Adrenal gland (tissue), 12 donors: ENCODE measurements around the gene ZNF41. TPM values are rescaled to one million over a fixed set of nuclear protein-coding genes. Genes with fewer than 3 reads are reported as not detected.

Experiments
- DNase-seq, 7 donors: peaks; one replicate each; pipeline ENCODE4 v3.0.0-alpha.2; 2019 to 2020
- H3K27ac ChIP-seq, 5 donors: fragments of 200-600 bp; sonication (generic) in 4 of 5; 1 replicate in 3 of 5; 2 replicates in 2 of 5; pipeline versions ENCODE4 v1.5.1 to v1.8.0; 2016 to 2020; ENCODE audit warnings: mild to moderate bottlenecking in 1 of 5
- H3K27me3 ChIP-seq: fragments of 200-600 bp; 2 replicates; pipeline ENCODE4 v1.8.0; 2021
- H3K36me3 ChIP-seq, 2 donors: fragments of 200-600 bp; replicated peaks in 1 of 2; 1 replicate in 1 of 2; 2 replicates in 1 of 2; pipeline versions ENCODE4 v1.5.1 to v1.8.0; 2018 to 2022
- H3K4me1 ChIP-seq, 2 donors: fragments of 200-600 bp; replicated peaks in 1 of 2; 1 replicate in 1 of 2; 2 replicates in 1 of 2; pipeline versions ENCODE4 v1.5.1 to v1.8.0; 2018 to 2021
- H3K4me3 ChIP-seq, 4 donors: fragments of 200-600 bp; sonication (generic) in 3 of 4; one replicate each; pipeline ENCODE4 v1.5.1; 2016 to 2018
- H3K9me3 ChIP-seq, 3 donors: fragments of 200-600 bp; sonication (generic) in 1 of 3; replicated peaks in 1 of 3; 1 replicate in 2 of 3; 2 replicates in 1 of 3; pipeline versions ENCODE4 v1.5.1 to v1.8.0; 2016 to 2021
- CTCF ChIP-seq, 6 experiments: fragments of 450-650 bp in 4 of 6; fragments of 200-600 bp in 2 of 6; sonication (generic) in 1 of 6; IDR thresholded peaks; 1 replicate in 5 of 6; 2 replicates in 1 of 6; pipeline versions ENCODE4 v1.5.1 to v1.8.0; 2016 to 2021; ENCODE audit warnings: antibody characterized with exemption in 6 of 6, mild to moderate bottlenecking in 2 of 6, moderate library complexity in 1 of 6
- POLR2A ChIP-seq, 2 donors: fragments of 450-650 bp; IDR thresholded peaks; one replicate each; pipeline ENCODE4 v1.6.1; 2017; ENCODE audit warnings: antibody characterized with exemption in 2 of 2, mild to moderate bottlenecking in 2 of 2, moderate library complexity in 1 of 2
- WGBS, 4 donors: extraction: QIAGEN DNeasy Blood & Tissue Kit in 2 of 4; methylation state at CpG; one replicate each; pipeline versions ENCODE4 v1.1.5 to v1.1.7; 2013 to 2017; 5-methylcytosine and 5-hydroxymethylcytosine counted together
- intact Hi-C, 2 donors: fragments of 100-400 bp; cut with DNase I; formaldehyde crosslinking; loops; one replicate each; pipeline versions ENCODE4 v1.14.1 to v1.15.0; 2022 to 2023
- polyA plus RNA-seq, 3 donors: library from polyadenylated mRNA; stranded (reverse); fragments of 200-250 nt in 2 of 3; fragments of 350-450 nt in 1 of 3; fragmentation: Illumina TruSeq in 1 of 3; extraction: RNeasy Lipid Tissue Mini Kit (QIAGEN cat#74804) in 1 of 3; gene quantifications; one replicate each; pipeline ENCODE4 v1.2.3, GENCODE V29; 2013 to 2014
- total RNA-seq, 9 donors: library from RNA; depleted of rRNA in 4 of 9; stranded (reverse); fragments of >200 nt in 4 of 9; fragments of 120-200 nt in 1 of 9; fragmentation: NEBNext Ultra II Directional in 1 of 9; extraction: Animal tissue kit (Norgen Biotek cat#: 25700) in 1 of 9; gene quantifications; one replicate each; pipeline versions ENCODE4 v1.1.0 to v1.2.4, GENCODE V29; 2013 to 2023
- donor health status: healthy with polysubstance abuse.
- donor health status: Bipolar disorder and iron deficiency.
- donor health status: DM: yes; HTN: yes; CAD: no.
- donor health status: DM: no; HTN: no; CAD: no.
- donor health status: DM: no; HTN: no; CAD: no.
- donor health status: DM: yes; HTN: yes; CAD: no.

The ZNF41 gene
- total and polyA plus RNA-seq, 12 donors: 2.8 to 10.5 (median 7.6) TPM

GRCh38 chrX:47481160-47481559 is 1.9 kb downstream of the ZNF41 start:
- DNase-seq: no peak

GRCh38 chrX:47480576-47480975 is 2.4 kb downstream of the ZNF41 start:
- intact Hi-C loops: no loop called here
- Histone ChIP-seq H3K4me1 (peaks cover 0 to 16% of the 10 kb centered on the region in 2 donors), H3K4me3 (no peak overlapping the region), H3K9me3 (no peaks in the 10 kb centered on the region), H3K36me3 (no peaks in the 10 kb centered on the region), H3K27me3 (no peaks in the 10 kb centered on the region), H3K27ac (no peak overlapping the region)
- WGBS, 4 donors: 25 to 46% (median 39%) methylated on average over 2 of the region's 2 CpGs
- DNase-seq: no peak
- TF ChIP-seq CTCF (IDR thresholded peaks at IDR 0.05) (no peak), POLR2A (IDR thresholded peaks at IDR 0.05) (no peak)

More at GRCh38 chrX:47481160-47481559, 1.9 kb downstream of the ZNF41 start:
- TF ChIP-seq CTCF (IDR thresholded peaks at IDR 0.05) (no peak), POLR2A (IDR thresholded peaks at IDR 0.05) (no peak)
- peaks cover 0 to 16% of the 10 kb centered on the region in 2 donors for H3K4me1 ChIP-seq
- no peak overlapping the region for H3K27ac ChIP-seq
- intact Hi-C loops: no loop called here
- no peaks in the 10 kb centered on the region for H3K27me3 ChIP-seq
- WGBS, 4 donors: 79 to 95% (median 88%) methylated on average over 2 of the region's 2 CpGs
- H3K9me3 ChIP-seq: no peaks in the 10 kb centered on the region
- no peaks in the 10 kb centered on the region for H3K36me3 ChIP-seq
- no peak overlapping the region for H3K4me3 ChIP-seq

- H3K9me3 ChIP-seq: no peaks in the 10 kb centered on the region
- no peak for DNase-seq
- H3K4me1 ChIP-seq: peaks cover 0 to 9% of the 10 kb centered on the region in 2 donors
- H3K4me3 ChIP-seq: no peak overlapping the region
- no peaks in the 10 kb centered on the region for H3K27me3 ChIP-seq
- TF ChIP-seq CTCF (IDR thresholded peaks at IDR 0.05): no peak
- TF ChIP-seq POLR2A (IDR thresholded peaks at IDR 0.05): no peak
- H3K36me3 ChIP-seq: no peaks in the 10 kb centered on the region
- H3K27ac ChIP-seq: no peak overlapping the region
- intact Hi-C loops: no loop called here
Observed at GRCh38 chrX:47475476-47475875, 7.5 kb downstream of the ZNF41 start.

GRCh38 chrX:47467106-47467505 is 15.9 kb downstream of the ZNF41 start:
- TF ChIP-seq CTCF (IDR thresholded peaks at IDR 0.05): no peak
- no peak for TF ChIP-seq POLR2A (IDR thresholded peaks at IDR 0.05)
- 79 to 91% (median 89%) methylated on average over 3 to 5 of the region's 5 CpGs; no CpG with 5 or more reads in 1 of the 4 donors for WGBS, 4 donors
- Histone ChIP-seq H3K4me3 (no peak overlapping the region), H3K4me1 (no peaks in the 10 kb centered on the region), H3K27me3 (no peaks in the 10 kb centered on the region), H3K27ac (no peak overlapping the region), H3K36me3 (no peaks in the 10 kb centered on the region), H3K9me3 (no peaks in the 10 kb centered on the region)
- intact Hi-C loops: no loop called here
- no peak for DNase-seq
